ENCODE data around the gene CSNK1G2.
A peak's percentile ranks its signal among the peaks of the same experiment; 100 is the strongest.

The CSNK1G2 gene

GRCh38 chr19:1990230-1991017 is 49.5 kb downstream of the CSNK1G2 start:
- DNase-seq, result no peak

GRCh38 chr19:1991018-1991913 is 50.3 kb downstream of the CSNK1G2 start:
- DNase-seq, result no peak

DNA sequence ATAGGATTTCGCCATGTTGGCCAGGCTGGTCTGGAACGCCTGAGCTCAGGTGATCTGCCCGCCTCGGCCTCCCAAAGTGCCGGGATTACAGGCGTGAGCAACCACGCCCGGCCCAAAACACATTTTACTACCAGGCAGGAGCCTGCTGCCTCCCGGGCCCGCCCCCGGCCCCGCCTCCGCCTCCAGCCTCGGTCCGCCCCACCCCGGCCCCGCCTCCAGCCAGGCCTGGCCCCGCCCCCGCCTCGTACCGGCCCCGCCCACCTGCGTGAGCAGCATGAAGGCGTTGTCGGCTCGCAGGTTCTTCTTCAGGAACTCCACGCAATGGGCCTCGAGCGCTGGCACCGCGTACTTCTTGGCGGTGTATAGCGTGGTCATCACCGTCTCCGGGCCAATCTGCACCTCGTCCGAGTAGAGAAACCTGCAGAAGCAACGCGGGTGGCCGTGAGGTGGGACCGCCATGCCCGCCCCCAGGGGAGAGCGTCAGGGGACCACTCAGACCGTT is 51.8 kb downstream of the CSNK1G2 start:
- no peak for DNase-seq

- DNase-seq, result no peak
These were observed 56.6 kb downstream of the CSNK1G2 start for GRCh38 chr19:1997353-1998233.

DNA sequence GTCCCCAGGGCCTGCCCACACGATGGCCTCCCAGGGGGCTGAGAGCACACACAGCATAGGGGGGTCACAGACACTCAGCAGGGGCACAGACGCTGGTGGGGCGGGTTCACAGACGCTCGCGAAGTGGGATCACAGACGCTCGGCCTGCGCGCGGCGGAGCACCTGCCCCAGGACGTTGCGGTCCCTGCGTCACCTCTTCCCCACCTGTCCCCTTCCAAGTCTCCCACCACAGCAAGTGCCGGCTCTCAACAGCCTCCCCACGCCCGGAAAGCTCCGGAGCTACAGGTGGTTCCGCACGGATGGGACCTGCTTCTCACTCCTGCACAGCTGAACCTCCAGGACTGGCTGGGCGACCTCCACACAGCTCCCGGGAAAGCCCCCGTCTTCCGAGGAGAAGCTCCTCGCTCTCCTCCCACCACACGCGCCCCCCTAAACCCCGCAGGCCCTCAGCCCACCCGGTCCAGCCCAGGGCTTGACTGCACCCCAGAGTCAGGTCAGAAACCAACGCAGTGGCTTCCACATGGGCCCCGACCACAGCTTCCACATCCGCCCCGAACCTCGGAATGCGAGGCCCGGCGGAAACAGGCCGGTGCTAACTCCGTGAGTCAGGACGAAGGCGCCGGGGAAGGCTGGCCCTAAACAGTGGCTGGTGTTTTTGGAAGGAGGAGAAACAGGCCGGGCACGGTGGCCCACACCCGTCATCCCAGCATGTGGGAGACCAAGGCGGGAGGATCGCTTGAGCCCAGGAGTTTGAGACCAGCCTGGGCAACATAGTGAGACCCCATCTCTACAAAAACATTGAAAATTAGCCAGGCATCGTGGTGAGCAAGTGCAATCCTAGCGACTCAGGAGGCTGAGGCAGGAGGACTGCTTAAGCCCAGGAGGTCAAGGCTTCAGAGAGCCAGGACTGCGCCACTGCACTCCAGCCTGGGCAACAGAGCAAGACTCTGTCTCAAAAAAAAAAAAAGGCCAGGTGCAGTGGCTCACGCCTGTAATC is 58.0 kb downstream of the CSNK1G2 start:
- no peak for DNase-seq

- DNase-seq, result no peak
These were observed 59.0 kb downstream of the CSNK1G2 start for GRCh38 chr19:1999856-2000515.

DNA sequence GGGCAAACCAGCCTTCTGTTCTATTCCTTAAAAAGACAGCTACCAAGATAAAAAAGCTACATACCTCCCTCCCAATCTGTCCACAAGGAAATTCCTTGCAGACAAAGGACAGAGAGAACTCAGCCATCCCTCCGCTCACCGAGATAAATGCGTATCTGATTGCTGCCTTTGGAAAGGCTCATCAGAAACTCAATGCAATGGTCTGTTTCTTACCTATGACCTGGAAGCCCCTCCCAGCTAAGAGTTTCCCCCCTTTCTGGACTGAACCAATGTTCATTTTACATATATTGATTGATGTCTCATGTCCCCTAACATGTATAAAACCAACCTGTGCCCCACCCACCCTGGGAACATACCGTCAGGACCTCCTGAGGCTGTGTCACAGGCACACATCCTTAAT is 62.9 kb downstream of the CSNK1G2 start:
- no peak for DNase-seq

- no peak for DNase-seq
These were observed 69.2 kb downstream of the CSNK1G2 start for GRCh38 chr19:2010135-2010668.

DNA sequence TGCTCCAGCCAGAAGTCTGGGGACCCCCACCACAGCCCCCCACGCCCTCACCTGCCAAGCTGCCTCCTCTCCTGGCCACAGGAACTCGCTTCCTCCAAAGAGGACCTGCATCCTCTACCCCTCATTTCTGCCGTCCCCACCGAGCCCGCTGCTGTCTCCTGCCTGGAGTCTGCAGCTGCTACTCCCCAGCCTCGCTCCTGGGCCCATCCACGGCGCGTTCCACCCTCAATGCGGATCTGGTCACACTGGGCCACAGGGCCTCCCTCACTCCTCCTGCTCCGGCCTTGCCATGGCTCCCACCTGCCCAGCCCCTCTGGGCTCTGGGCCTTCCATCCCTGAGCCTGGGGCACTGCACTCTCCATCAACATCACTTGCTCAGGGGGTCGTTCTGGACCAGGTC is 70.2 kb downstream of the CSNK1G2 start:
- DNase-seq, result no peak

DNA sequence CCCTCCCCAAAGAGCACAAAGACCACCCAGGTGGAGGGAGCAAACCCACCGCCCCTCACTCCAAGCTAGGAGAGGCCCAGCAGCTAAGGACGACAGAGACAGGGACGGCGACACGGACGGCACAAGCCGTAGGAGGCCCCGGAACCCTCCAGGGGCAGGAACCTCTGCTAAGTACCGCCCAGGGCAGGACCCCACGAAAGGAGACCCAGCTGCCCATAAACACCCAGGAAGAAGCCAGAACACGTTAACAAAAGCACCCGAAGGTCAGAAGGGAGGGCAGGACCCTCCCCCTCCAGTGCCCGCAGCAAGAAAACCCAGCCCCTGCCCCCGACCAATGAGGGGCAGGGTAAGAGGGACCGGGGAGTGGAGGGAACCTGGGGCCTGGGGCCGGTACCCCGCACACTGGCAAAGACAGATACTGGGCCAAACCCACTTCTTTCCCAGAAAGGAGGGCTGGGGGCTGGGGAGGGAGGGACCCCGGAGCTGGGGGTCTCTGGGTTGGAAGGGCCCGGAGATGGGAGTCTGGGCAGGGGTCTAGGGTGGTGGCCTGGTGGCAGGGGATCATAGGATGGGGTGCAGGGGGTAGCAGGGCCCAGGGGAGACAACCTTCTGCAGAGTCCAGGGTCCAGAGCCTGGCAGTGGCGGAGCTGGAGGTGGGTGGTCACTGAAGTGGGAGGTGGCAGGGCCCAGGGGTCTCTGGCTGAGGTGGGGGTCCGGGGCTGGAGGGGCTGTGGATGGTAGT is 72.1 kb downstream of the CSNK1G2 start:
- DNase-seq, result no peak

DNA sequence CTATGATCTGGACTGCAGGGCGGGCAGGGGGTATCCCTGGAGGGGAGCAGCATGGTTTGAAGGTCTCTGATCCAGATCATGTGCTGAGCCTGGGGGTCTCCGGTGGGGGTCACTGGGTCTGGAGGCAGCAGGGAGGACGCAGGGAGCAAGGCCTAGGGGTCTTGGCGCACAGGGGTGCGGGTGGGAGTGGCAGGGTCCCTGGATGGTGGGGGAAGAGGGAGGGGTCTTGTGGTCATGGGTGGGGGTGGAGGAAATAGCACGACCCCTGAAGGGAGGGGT is 72.7 kb downstream of the CSNK1G2 start:
- no peak for DNase-seq

DNA sequence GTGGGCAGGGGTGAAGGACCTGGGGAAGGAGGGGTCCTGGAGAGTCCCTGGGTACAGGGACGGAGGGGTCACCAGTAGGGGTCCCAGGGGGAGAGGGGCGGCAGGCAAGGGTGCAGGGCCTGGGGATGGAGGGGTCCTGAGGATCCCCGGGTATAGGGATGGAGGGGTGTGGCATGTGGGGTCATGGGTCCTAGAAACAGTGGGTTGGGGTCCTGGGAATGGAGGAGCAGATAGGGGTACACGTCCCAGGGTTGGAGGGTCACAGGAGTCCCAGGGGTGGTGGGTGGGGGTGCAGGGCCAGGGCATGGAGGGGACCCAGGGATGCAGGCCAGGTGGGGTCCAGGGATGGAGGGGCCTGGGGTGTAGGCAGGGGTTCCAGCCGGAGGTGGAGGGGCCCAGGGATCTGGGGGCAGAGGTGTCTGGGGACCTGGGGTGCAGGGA is 73.2 kb downstream of the CSNK1G2 start:
- DNase-seq, result no peak

DNA sequence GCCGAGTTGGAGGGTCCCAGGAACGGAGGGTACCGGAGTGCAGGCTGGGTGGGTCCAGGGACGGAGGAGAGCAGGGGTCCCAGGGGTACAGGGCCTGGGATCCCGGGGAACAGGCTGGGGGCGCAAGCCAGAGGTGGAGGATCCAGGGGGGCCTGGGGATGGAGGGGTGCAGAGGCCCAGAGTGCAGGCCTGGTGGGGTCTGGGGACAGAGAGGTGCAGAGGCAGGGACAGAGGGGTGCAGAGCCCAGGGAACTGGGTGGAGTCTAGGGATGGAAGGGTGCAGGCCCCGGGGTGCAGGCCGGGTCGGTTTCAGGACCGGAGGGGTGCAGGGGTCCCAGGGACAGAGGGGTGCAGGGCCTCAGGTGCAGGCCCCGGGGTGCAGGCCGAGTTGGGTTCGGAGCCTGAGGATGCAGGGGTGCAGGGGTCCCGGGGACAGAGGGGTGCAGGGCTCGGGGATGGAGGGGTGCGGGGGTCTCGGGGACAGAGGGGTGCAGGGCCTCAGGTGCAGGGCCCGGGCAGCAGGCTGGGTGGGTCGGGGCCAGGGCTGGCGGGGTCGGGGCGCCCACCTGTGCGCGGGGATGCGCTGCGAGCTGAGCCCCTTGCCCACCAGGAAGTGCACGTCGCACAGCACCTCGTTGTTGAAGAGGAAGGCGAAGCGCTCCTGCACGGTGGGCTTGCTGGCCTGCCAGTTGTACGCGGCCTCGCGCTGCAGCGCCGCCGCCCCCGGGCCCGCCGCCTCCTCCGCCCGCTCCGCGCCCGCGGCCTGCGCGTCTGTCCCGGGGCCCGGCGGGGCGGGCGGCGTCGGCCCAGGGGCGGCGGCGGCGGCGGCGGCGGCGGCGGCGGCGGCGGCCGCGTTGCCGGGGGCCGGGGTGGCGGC is 74.0 kb downstream of the CSNK1G2 start:
- DNase-seq, result no peak

GRCh38 chr19:2015608-2015950 is 74.6 kb downstream of the CSNK1G2 start, which contains the start of gene BTBD2:
TSS of gene BTBD2 (minus strand) at chr19:2015714. CDS start at chr19:2015703, 11 bp downstream.
- peak; percentile 57 for DNase-seq

- peak; percentile 85 for DNase-seq
These were observed 75.3 kb downstream of the CSNK1G2 start for GRCh38 chr19:2016041-2016807.

- no peak for DNase-seq
These were observed 77.8 kb downstream of the CSNK1G2 start for GRCh38 chr19:2018752-2019151.

DNA sequence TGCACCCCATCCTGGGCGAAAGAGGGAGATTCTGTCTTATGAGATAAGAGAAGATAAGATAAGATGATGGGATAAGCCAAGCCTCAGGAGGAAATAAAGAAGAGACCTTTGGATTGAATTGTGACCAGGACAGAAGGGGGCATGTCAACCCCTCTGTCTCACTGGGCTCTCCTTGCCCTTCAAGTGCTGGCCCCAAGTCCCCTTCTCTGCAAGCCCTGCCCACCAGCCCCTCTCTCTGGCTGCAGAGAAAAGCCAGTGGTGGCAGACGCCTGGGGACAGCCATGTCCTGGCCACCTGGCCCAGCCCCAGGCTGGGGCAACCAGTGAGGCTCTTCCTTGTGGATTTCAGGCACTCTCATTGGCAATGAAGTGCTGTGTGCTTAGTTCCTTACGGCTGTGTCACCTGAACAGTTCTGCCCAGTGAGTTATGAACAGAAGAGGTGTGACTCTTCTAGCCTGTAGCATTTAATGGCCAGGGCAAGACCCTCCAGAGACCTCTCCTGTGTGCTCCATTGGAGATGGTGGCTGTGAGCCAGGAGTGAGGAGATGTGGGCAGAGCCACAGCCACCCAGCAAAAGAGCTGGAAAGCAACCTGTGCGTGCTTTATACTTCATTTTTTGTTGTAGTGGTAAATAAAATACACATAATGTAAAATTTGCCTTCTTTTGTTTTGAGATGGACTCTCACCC is 80.6 kb downstream of the CSNK1G2 start:
- DNase-seq, result no peak

- DNase-seq, result no peak
These were observed 81.3 kb downstream of the CSNK1G2 start for GRCh38 chr19:2022289-2022688.
